Esophagus muscularis mucosa (tissue), 4 donors: Measurements from ENCODE around the gene ATAD2B. TPM values are rescaled to one million over a fixed set of nuclear protein-coding genes. Genes with fewer than 3 reads are reported as not detected.

ENCODE experiments used
- DNase-seq: peaks from one replicate; pipeline ENCODE4 v3.0.0-alpha.2; 2017; ENCODE audit errors: extremely low spot score
- H3K27ac ChIP-seq, 4 donors: fragments of 200-600 bp; sonication (generic); replicated peaks in 1 of 4; 1 replicate in 3 of 4; 2 replicates in 1 of 4; pipeline ENCODE4 v1.5.1; 2016 to 2019; ENCODE audit warnings: mild to moderate bottlenecking in 1 of 4
- H3K27me3 ChIP-seq, 4 donors: fragments of 200-600 bp; sonication (generic); one replicate each; pipeline versions ENCODE4 v1.5.1 to v1.6.0; 2016 to 2019
- H3K36me3 ChIP-seq, 4 donors: fragments of 200-600 bp; sonication (generic); one replicate each; pipeline ENCODE4 v1.5.1; 2016 to 2019
- H3K4me1 ChIP-seq, 4 donors: fragments of 200-600 bp; sonication (generic); one replicate each; pipeline ENCODE4 v1.5.1; 2016 to 2019
- H3K4me3 ChIP-seq, 4 donors: fragments of 200-600 bp; sonication (generic); 1 replicate in 2 of 4; 2 replicates in 2 of 4; pipeline ENCODE4 v1.5.1; 2016 to 2019; ENCODE audit warnings: mild to moderate bottlenecking in 4 of 4, moderate library complexity in 1 of 4
- H3K9me3 ChIP-seq, 4 donors: fragments of 200-600 bp; sonication (generic); 1 replicate in 3 of 4; 2 replicates in 1 of 4; pipeline ENCODE4 v1.5.1; 2016 to 2019
- CTCF ChIP-seq, 3 experiments: fragments of 200-600 bp in 2 of 3; fragments of 450-650 bp in 1 of 3; sonication (generic) in 2 of 3; IDR thresholded peaks; one replicate each; pipeline ENCODE4 v1.5.1; 2017 to 2019; ENCODE audit warnings: antibody characterized with exemption in 3 of 3, mild to moderate bottlenecking in 2 of 3, moderate library complexity in 1 of 3
- EP300 ChIP-seq: sonication (generic); formaldehyde crosslinking; IDR thresholded peaks from one replicate; pipeline ENCODE4 v1.6.1; 2017; ENCODE audit warnings: antibody characterized with exemption
- POLR2A ChIP-seq: fragments of 450-650 bp; IDR thresholded peaks from one replicate; pipeline ENCODE4 v1.6.1; 2017; ENCODE audit warnings: antibody characterized with exemption, moderate library complexity, mild to moderate bottlenecking, low read depth
- POLR2AphosphoS5 ChIP-seq, 2 donors: sonication (generic); formaldehyde crosslinking; IDR thresholded peaks; one replicate each; pipeline ENCODE4 v1.6.1; 2017; ENCODE audit warnings: antibody characterized with exemption in 2 of 2
- WGBS: methylation state at CpG from one replicate; pipeline ENCODE4 v1.1.5; 2018; 5-methylcytosine and 5-hydroxymethylcytosine counted together
- intact Hi-C: fragments of 100-400 bp; cut with DNase I; formaldehyde crosslinking; loops from one replicate; pipeline ENCODE4 v1.15.1; 2023
- total RNA-seq, 4 donors: library from RNA; depleted of rRNA; stranded (reverse); fragments of >200 nt; gene quantifications; one replicate each; pipeline versions ENCODE4 v1.1.0 to v1.2.1, GENCODE V29; 2016

ATAD2B gene
- total RNA-seq, 4 donors from 2014 or later, result 8.0 to 17.4 (median 13.5) TPM

- H3K4me3 ChIP-seq, result no peak overlapping the region
- no peaks in the 10 kb centered on the region for H3K27me3 ChIP-seq
- TF ChIP-seq CTCF (IDR thresholded peaks at IDR 0.05) (no peak), EP300 (no peak), POLR2AphosphoS5 (IDR thresholded peaks at IDR 0.05) (no peak), POLR2A (no peak)
- H3K27ac ChIP-seq, result no peak overlapping the region
- peaks cover 0 to 8% (median 2%) of the 10 kb centered on the region in 4 donors for H3K4me1 ChIP-seq
- DNase-seq, result no peak
- WGBS, result 97% methylated on average over 1 of the region's 1 CpG
- H3K36me3 ChIP-seq, result peaks cover 0 to 27% (median 19%) of the 10 kb centered on the region in 4 donors
- intact Hi-C loops, result no loop called here
- no peaks in the 10 kb centered on the region for H3K9me3 ChIP-seq
Measured at GRCh38 chr2:23838996-23839395, 87.9 kb downstream of the ATAD2B start.

- WGBS, result 89% methylated on average over 1 of the region's 1 CpG
- no peak for TF ChIP-seq POLR2AphosphoS5 (IDR thresholded peaks at IDR 0.05)
- no peak for TF ChIP-seq POLR2A
- TF ChIP-seq CTCF (IDR thresholded peaks at IDR 0.05), result no peak
- TF ChIP-seq EP300, result no peak
- Histone ChIP-seq H3K9me3 (no peaks in the 10 kb centered on the region), H3K27me3 (no peaks in the 10 kb centered on the region), H3K4me3 (no peak overlapping the region), H3K36me3 (peaks cover 0 to 27% (median 19%) of the 10 kb centered on the region in 4 donors), H3K27ac (no peak overlapping the region), H3K4me1 (peaks cover 0 to 4% (median 1%) of the 10 kb centered on the region in 4 donors)
- no peak for DNase-seq
- intact Hi-C loops, result no loop called here
Measured at GRCh38 chr2:23838581-23838980, 88.3 kb downstream of the ATAD2B start.

- DNase-seq, result no peak
- Histone ChIP-seq H3K27ac (no peak overlapping the region), H3K9me3 (no peaks in the 10 kb centered on the region), H3K4me1 (no peaks in the 10 kb centered on the region), H3K4me3 (no peak overlapping the region), H3K36me3 (peaks cover 0 to 30% (median 19%) of the 10 kb centered on the region in 4 donors), H3K27me3 (no peaks in the 10 kb centered on the region)
- intact Hi-C loops, result no loop called here
- WGBS, result 98% methylated on average over 1 of the region's 1 CpG
- TF ChIP-seq POLR2A, result no peak
- TF ChIP-seq CTCF (IDR thresholded peaks at IDR 0.05), result no peak
- TF ChIP-seq EP300, result no peak
- TF ChIP-seq POLR2AphosphoS5 (IDR thresholded peaks at IDR 0.05), result no peak
Measured at GRCh38 chr2:23837871-23838270, 89.1 kb downstream of the ATAD2B start.

GRCh38 chr2:23836971-23837565, 89.9 kb downstream of the ATAD2B start:
- Histone ChIP-seq H3K4me1 (no peaks in the 10 kb centered on the region), H3K9me3 (no peaks in the 10 kb centered on the region), H3K36me3 (peaks cover 0 to 32% (median 21%) of the 10 kb centered on the region in 4 donors), H3K27ac (no peak overlapping the region), H3K4me3 (no peak overlapping the region), H3K27me3 (no peaks in the 10 kb centered on the region)
- DNase-seq, result no peak
- TF ChIP-seq POLR2AphosphoS5 (IDR thresholded peaks at IDR 0.05) (no peak), EP300 (no peak), CTCF (IDR thresholded peaks at IDR 0.05) (no peak), POLR2A (no peak)
- intact Hi-C loops, result no loop called here
- 100% methylated on average over 2 of the region's 9 CpGs for WGBS

- no peak for TF ChIP-seq CTCF (IDR thresholded peaks at IDR 0.05)
- TF ChIP-seq POLR2AphosphoS5 (IDR thresholded peaks at IDR 0.05), result no peak
- TF ChIP-seq EP300, result no peak
- TF ChIP-seq POLR2A, result no peak
- H3K4me3 ChIP-seq, result no peak overlapping the region
- no peak for DNase-seq
- 95% methylated on average over 3 of the region's 5 CpGs for WGBS
- intact Hi-C loops, result no loop called here
- H3K27me3 ChIP-seq, result no peaks in the 10 kb centered on the region
- H3K9me3 ChIP-seq, result no peaks in the 10 kb centered on the region
- no peaks in the 10 kb centered on the region for H3K4me1 ChIP-seq
- peaks cover 0 to 32% (median 21%) of the 10 kb centered on the region in 4 donors for H3K36me3 ChIP-seq
- H3K27ac ChIP-seq, result no peak overlapping the region
Measured at GRCh38 chr2:23836505-23836904, 90.4 kb downstream of the ATAD2B start.
